Endothelial cell of umbilical vein (primary cell): Measurements from ENCODE around the gene TFDP2. TPM values are rescaled to one million over a fixed set of nuclear protein-coding genes. Genes with fewer than 3 reads are reported as not detected.

ENCODE experiments used
- BruUV-seq: library from RNA; stranded (reverse); fragments of 400-500 nt; replicated peaks from 2 replicates; lab custom pipeline; 2021; lab: Mats Ljungman, UMichigan
- CTCF ChIA-PET: fragments of 300-600, 350-600 bp; sonication (Branson Sonifier 250); formaldehyde crosslinking; loops from one replicate; lab custom pipeline; 2021; ENCODE audit warnings: antibody characterized with exemption, inconsistent platforms; lab: Charles Lee
- POLR2A ChIA-PET: fragments of 300-600, 350-600 bp; sonication (Branson Sonifier 250); formaldehyde crosslinking; loops from one replicate; lab custom pipeline; 2021; ENCODE audit warnings: antibody characterized with exemption, inconsistent platforms; lab: Charles Lee
- DNase-seq: peaks from one replicate; pipeline ENCODE4 v3.0.0-alpha.2; 2011; ENCODE audit warnings: low read depth, low spot score
- FAIRE-seq: peaks from 2 replicates; lab custom pipeline; 2011; peaks lifted over from hg19 to GRCh38; lab: Jason Lieb, UNC
- H2AFZ ChIP-seq: 2 replicates; pipeline ENCODE4 v1.6.0; 2012; ENCODE audit warnings: low read depth, low read length, control low read depth, inconsistent platforms
- H3K27ac ChIP-seq: 2 replicates; pipeline ENCODE4 v1.5.1; 2011; ENCODE audit warnings: low read depth, mild to moderate bottlenecking, control low read depth, low read length, moderate library complexity; ENCODE audit not compliant: insufficient read depth
- H3K27me3 ChIP-seq, 2 experiments: 2 replicates each; pipeline versions ENCODE4 v1.6.0 to v1.6.1; 2011; ENCODE audit warnings: low read length in 2 of 2, mixed read lengths in 1 of 2; ENCODE audit not compliant: control insufficient read depth in 2 of 2, insufficient read depth in 2 of 2
- H3K36me3 ChIP-seq, 2 experiments: 2 replicates in 1 of 2; 3 replicates in 1 of 2; pipeline ENCODE4 v1.5.1; 2011; ENCODE audit warnings: low read length in 2 of 2, mild to moderate bottlenecking in 1 of 2, moderate library complexity in 1 of 2; ENCODE audit not compliant: control insufficient read depth in 2 of 2, insufficient read depth in 2 of 2; ENCODE audit errors: extremely low read depth in 1 of 2
- H3K4me1 ChIP-seq: 3 replicates; pipeline ENCODE4 v1.5.1; 2011; ENCODE audit warnings: mild to moderate bottlenecking, low read length; ENCODE audit not compliant: control insufficient read depth, insufficient read depth; ENCODE audit errors: extremely low read depth
- H3K4me2 ChIP-seq: 2 replicates; pipeline ENCODE4 v1.6.1; 2011; ENCODE audit warnings: low read length, control low read depth, mixed read lengths; ENCODE audit not compliant: insufficient read depth
- H3K4me3 ChIP-seq, 3 experiments: fragments of 200-600 bp in 1 of 3; sonication (generic), shearing (Covaris generic) in 1 of 3; replicated peaks in 1 of 3; 2 replicates each; pipeline ENCODE4 v1.5.1; 2011 to 2016; ENCODE audit warnings: control low read depth in 3 of 3, low read length in 3 of 3, mild to moderate bottlenecking in 2 of 3, inconsistent platforms in 1 of 3, low read depth in 1 of 3, moderate library complexity in 1 of 3; ENCODE audit not compliant: insufficient read depth in 1 of 3
- H3K79me2 ChIP-seq: 2 replicates; pipeline ENCODE4 v1.6.0; 2012; ENCODE audit warnings: low read length, inconsistent platforms; ENCODE audit not compliant: control insufficient read depth, insufficient read depth
- H3K9ac ChIP-seq: replicated peaks from 2 replicates; pipeline ENCODE3; 2011; ENCODE audit warnings: low read length, control low read depth; ENCODE audit not compliant: insufficient read depth; ENCODE audit errors: extremely low read depth
- H3K9me1 ChIP-seq: replicated peaks from 3 replicates; pipeline ENCODE4 v1.6.0; 2011; ENCODE audit warnings: mild to moderate bottlenecking, low read length; ENCODE audit not compliant: control insufficient read depth, insufficient read depth; ENCODE audit errors: extremely low read depth
- H3K9me3 ChIP-seq: replicated peaks from 2 replicates; pipeline ENCODE4 v1.5.1; 2012; ENCODE audit warnings: low read length, inconsistent platforms; ENCODE audit not compliant: control insufficient read depth, insufficient read depth
- H4K20me1 ChIP-seq: replicated peaks from 2 replicates; pipeline ENCODE3; 2011; ENCODE audit warnings: mild to moderate bottlenecking, low read length; ENCODE audit not compliant: control insufficient read depth, insufficient read depth; ENCODE audit errors: extremely low read depth
- EZH2 ChIP-seq: IDR thresholded peaks from 2 replicates; pipeline ENCODE4 v1.6.1; 2012; ENCODE audit warnings: borderline replicate concordance, low read depth, mild to moderate bottlenecking, moderate library complexity, low read length, inconsistent platforms; ENCODE audit not compliant: severe bottlenecking
- FOS ChIP-seq: IDR thresholded peaks from 2 replicates; pipeline ENCODE4 v1.6.1; 2011; ENCODE audit warnings: mild to moderate bottlenecking, low read length, moderate library complexity, borderline replicate concordance; ENCODE audit not compliant: insufficient read depth
- GATA2 ChIP-seq: IDR thresholded peaks from 2 replicates; pipeline ENCODE4 v1.7.0; 2011; ENCODE audit warnings: low read depth, mild to moderate bottlenecking, moderate library complexity, mixed read lengths, low read length; ENCODE audit not compliant: insufficient read length, insufficient read depth
- JUN ChIP-seq: IDR thresholded peaks from 2 replicates; pipeline ENCODE4 v1.6.1; 2011; ENCODE audit warnings: borderline replicate concordance, low read depth; ENCODE audit not compliant: insufficient read length, insufficient read depth
- MYC ChIP-seq: IDR thresholded peaks from one replicate; pipeline ENCODE4 v1.6.1; 2011; ENCODE audit warnings: mild to moderate bottlenecking, low read depth, low read length
- POLR2A ChIP-seq: IDR thresholded peaks from 2 replicates; pipeline ENCODE4 v1.6.1; 2012; ENCODE audit warnings: low read depth, mild to moderate bottlenecking, control low read depth, low read length
- POLR2AphosphoS5 ChIP-seq: IDR thresholded peaks from 2 replicates; pipeline ENCODE4 v1.6.1; 2012; ENCODE audit warnings: low read depth, mild to moderate bottlenecking, control low read depth, low read length, moderate library complexity; ENCODE audit not compliant: insufficient read depth
- dilution Hi-C: fragments of 300-500 bp; cut with MboI; formaldehyde crosslinking; loops from one replicate; pipeline ENCODE4 v1.15.0; 2019; ENCODE audit warnings: low sequenced_read_pairs; ENCODE audit not compliant: extremely low pct_ligation_motif_present
- intact Hi-C: fragments of 100-400 bp; cut with micrococcal nuclease; formaldehyde crosslinking; loops from one replicate; pipeline ENCODE4 v1.10.0; 2022
- polyA plus RNA-seq, 4 experiments: library from polyadenylated mRNA; depleted of rRNA in 3 of 4; stranded (reverse) in 3 of 4; unstranded in 1 of 4; fragments of >200 nt; gene quantifications; 2 replicates each; pipeline versions ENCODE4 v1.2.1 to v1.2.3, GENCODE V29; 2011 to 2012; ENCODE audit warnings: missing spikeins in 1 of 4
- total RNA-seq: library from RNA; stranded (reverse); gene quantifications from 2 replicates; pipeline ENCODE4 v1.2.3, GENCODE V29; 2021
- TF ChIP-seq, protein P1 (sequence below): IDR thresholded peaks from 2 replicates; pipeline ENCODE4 v1.6.1; 2011; ENCODE audit not compliant: insufficient read depth, insufficient read length
- TF ChIP-seq, protein P2 (sequence below), 2 donors: IDR thresholded peaks; 1 replicate in 1 of 2; 2 replicates in 1 of 2; pipeline ENCODE4 v1.5.1; 2011; ENCODE audit warnings: low read length in 2 of 2, mild to moderate bottlenecking in 2 of 2, moderate library complexity in 2 of 2, control low read depth in 1 of 2, inconsistent platforms in 1 of 2, low read depth in 1 of 2; ENCODE audit not compliant: insufficient read depth in 1 of 2; ENCODE audit errors: extremely low read depth in 1 of 2

Gene TFDP2
- total and polyA plus RNA-seq, 2 donors (not counting 3 experiments of a cell fraction or from before 2014, with no cell fraction given): 8.5 to 21.5 TPM

DNA sequence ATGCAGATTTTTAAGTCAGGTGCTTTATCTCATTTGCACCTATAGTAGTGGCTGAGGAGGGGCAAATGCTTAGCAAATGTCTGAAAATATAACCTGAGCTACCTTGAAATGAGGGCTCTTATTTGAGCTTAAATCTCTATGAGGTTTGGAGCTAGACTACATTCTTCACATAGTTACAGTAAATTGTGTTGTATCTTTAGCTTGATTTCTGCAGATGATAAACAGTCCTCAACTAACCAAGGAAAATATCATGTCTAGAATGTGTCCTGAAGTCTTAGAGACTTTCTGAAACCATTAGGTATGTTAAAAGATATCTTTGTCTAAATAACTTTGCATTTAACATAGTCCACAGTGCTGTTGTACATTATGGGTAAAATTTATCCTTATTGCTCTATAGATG, 145.3 kb downstream of the TFDP2 start:
- POLR2A ChIA-PET: no interaction called here
- FAIRE-seq: no peak

More for the DNA sequence above, 145.3 kb downstream of the TFDP2 start:
- no peaks in the 10 kb centered on the region for H3K9me3 ChIP-seq
- H4K20me1 ChIP-seq: no peaks in the 10 kb centered on the region
- CTCF ChIA-PET: no interaction called here
- DNase-seq: no peak
- no peak overlapping the region for H2AFZ ChIP-seq
- no peak overlapping the region for H3K4me3 ChIP-seq
- H3K36me3 ChIP-seq: no peaks in the 10 kb centered on the region
- H3K79me2 ChIP-seq: no peaks in the 10 kb centered on the region
- intact Hi-C loops (no loop called here), dilution Hi-C loops (no loop called here)
- no TSS peak for BruUV-seq
- no peak overlapping the region for H3K4me2 ChIP-seq
- no peaks in the 10 kb centered on the region for H3K9me1 ChIP-seq
- no peaks in the 10 kb centered on the region for H3K4me1 ChIP-seq
- H3K9ac ChIP-seq: no peak overlapping the region
- no peak overlapping the region for H3K27ac ChIP-seq
- H3K27me3 ChIP-seq: no peaks in the 10 kb centered on the region
- TF ChIP-seq FOS (no peak), MYC (no peak), EZH2 (no peak), POLR2AphosphoS5 (no peak), JUN (no peak), GATA2 (no peak), POLR2A (no peak)
- TF ChIP-seq, protein P1, sequence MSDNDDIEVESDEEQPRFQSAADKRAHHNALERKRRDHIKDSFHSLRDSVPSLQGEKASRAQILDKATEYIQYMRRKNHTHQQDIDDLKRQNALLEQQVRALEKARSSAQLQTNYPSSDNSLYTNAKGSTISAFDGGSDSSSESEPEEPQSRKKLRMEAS: no peak
- TF ChIP-seq, protein P2, sequence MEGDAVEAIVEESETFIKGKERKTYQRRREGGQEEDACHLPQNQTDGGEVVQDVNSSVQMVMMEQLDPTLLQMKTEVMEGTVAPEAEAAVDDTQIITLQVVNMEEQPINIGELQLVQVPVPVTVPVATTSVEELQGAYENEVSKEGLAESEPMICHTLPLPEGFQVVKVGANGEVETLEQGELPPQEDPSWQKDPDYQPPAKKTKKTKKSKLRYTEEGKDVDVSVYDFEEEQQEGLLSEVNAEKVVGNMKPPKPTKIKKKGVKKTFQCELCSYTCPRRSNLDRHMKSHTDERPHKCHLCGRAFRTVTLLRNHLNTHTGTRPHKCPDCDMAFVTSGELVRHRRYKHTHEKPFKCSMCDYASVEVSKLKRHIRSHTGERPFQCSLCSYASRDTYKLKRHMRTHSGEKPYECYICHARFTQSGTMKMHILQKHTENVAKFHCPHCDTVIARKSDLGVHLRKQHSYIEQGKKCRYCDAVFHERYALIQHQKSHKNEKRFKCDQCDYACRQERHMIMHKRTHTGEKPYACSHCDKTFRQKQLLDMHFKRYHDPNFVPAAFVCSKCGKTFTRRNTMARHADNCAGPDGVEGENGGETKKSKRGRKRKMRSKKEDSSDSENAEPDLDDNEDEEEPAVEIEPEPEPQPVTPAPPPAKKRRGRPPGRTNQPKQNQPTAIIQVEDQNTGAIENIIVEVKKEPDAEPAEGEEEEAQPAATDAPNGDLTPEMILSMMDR (IDR thresholded peaks at IDR 0.05; ENCODE audit: extremely low read depth in 1 of 2, insufficient read depth in 1 of 2, low read depth in 1 of 2, low read length in 2 of 2): no peak
